SK-N-SH (cell line): Measurements from ENCODE around the gene PPP2R5B. TPM values are rescaled to one million over a fixed set of nuclear protein-coding genes. Genes with fewer than 3 reads are reported as not detected.

Source experiments
- CTCF ChIA-PET: fragments of 300-600, 350-600 bp; formaldehyde crosslinking; extraction: SDS; loops from one replicate; lab custom pipeline; 2021; lab: Yijun Ruan, JAX
- POLR2A ChIA-PET: fragments of 350-600 bp; sonication (Branson Sonifier 250); formaldehyde crosslinking; extraction: SDS; loops from one replicate; lab custom pipeline; 2020; ENCODE audit warnings: antibody characterized with exemption, inconsistent platforms; lab: Yijun Ruan, JAX
- DNase-seq: peaks from one replicate; pipeline ENCODE4 v3.0.0; 2012
- H2AFZ ChIP-seq: fragments of 200-600 bp; sonication (generic); 2 replicates; pipeline ENCODE4 v1.8.1; 2016; ENCODE audit warnings: antibody characterized with exemption, mild to moderate bottlenecking, low read depth
- H3F3A ChIP-seq: fragments of 200-600 bp; sonication (generic); replicated peaks from 2 replicates; pipeline ENCODE3; 2016; ENCODE audit warnings: antibody characterized with exemption, mild to moderate bottlenecking; ENCODE audit not compliant: insufficient read depth
- H3K27ac ChIP-seq, 2 experiments: fragments of 200-500 bp in 1 of 2; fragments of 200-600 bp in 1 of 2; sonication (Bioruptor generic) in 1 of 2; sonication (generic), shearing (Covaris generic) in 1 of 2; 2 replicates each; pipeline versions ENCODE4 v1.5.1 to v1.6.1; 2014 to 2016; ENCODE audit warnings: low read depth in 2 of 2, inconsistent platforms in 1 of 2, low read length in 1 of 2, mild to moderate bottlenecking in 1 of 2, mixed read lengths in 1 of 2
- H3K27me3 ChIP-seq: fragments of 200-600 bp; sonication (generic), shearing (Covaris generic); 2 replicates; pipeline ENCODE4 v1.6.1; 2016; ENCODE audit warnings: mixed run types; ENCODE audit not compliant: insufficient read depth
- H3K36me3 ChIP-seq, 2 experiments: fragments of 200-500 bp in 1 of 2; fragments of 200-600 bp in 1 of 2; sonication (Bioruptor generic) in 1 of 2; sonication (generic) in 1 of 2; replicated peaks in 1 of 2; 2 replicates each; pipeline versions ENCODE3 to v1.5.1; 2014 to 2016; ENCODE audit warnings: low read length in 1 of 2, mild to moderate bottlenecking in 1 of 2; ENCODE audit not compliant: insufficient read depth in 2 of 2, control insufficient read depth in 1 of 2
- H3K4me1 ChIP-seq, 2 experiments: fragments of 200-500 bp in 1 of 2; fragments of 200-600 bp in 1 of 2; sonication (Bioruptor generic) in 1 of 2; sonication (generic), shearing (Covaris generic) in 1 of 2; 2 replicates each; pipeline versions ENCODE4 v1.5.1 to v1.6.1; 2014 to 2016; ENCODE audit warnings: low read depth in 1 of 2, low read length in 1 of 2, mixed run types in 1 of 2; ENCODE audit not compliant: insufficient read depth in 2 of 2, control insufficient read depth in 1 of 2
- H3K4me2 ChIP-seq: fragments of 200-600 bp; sonication (generic), shearing (Covaris generic); 2 replicates; pipeline ENCODE4 v1.6.1; 2017; ENCODE audit warnings: mixed run types
- H3K4me3 ChIP-seq, 2 experiments: fragments of 200-500 bp in 1 of 2; fragments of 200-600 bp in 1 of 2; sonication (Bioruptor generic) in 1 of 2; sonication (generic), shearing (Covaris generic) in 1 of 2; 2 replicates each; pipeline versions ENCODE4 v1.5.1 to v1.8.1; 2014 to 2016; ENCODE audit warnings: low read depth in 2 of 2, inconsistent platforms in 1 of 2, low read length in 1 of 2, mild to moderate bottlenecking in 1 of 2, mixed read lengths in 1 of 2, moderate library complexity in 1 of 2
- H3K79me2 ChIP-seq: fragments of 200-600 bp; sonication (generic); 2 replicates; pipeline ENCODE4 v1.8.1; 2017; ENCODE audit warnings: mild to moderate bottlenecking; ENCODE audit not compliant: insufficient read depth
- H3K9ac ChIP-seq: fragments of 200-600 bp; sonication (generic); 2 replicates; pipeline ENCODE4 v1.6.1; 2017; ENCODE audit warnings: mixed run types
- H3K9me2 ChIP-seq: fragments of 200-600 bp; sonication (generic); 2 replicates; pipeline ENCODE4 v1.6.1; 2017; ENCODE audit warnings: mixed run types
- H3K9me3 ChIP-seq: fragments of 200-600 bp; sonication (generic); 2 replicates; pipeline ENCODE4 v1.6.1; 2017; ENCODE audit warnings: mixed run types, mild to moderate bottlenecking, moderate library complexity
- H4K20me1 ChIP-seq: fragments of 200-600 bp; sonication (generic); 2 replicates; pipeline ENCODE4 v1.6.1; 2017; ENCODE audit warnings: mild to moderate bottlenecking, mixed run types; ENCODE audit not compliant: insufficient read depth
- CHD2 ChIP-seq: fragments of 150-350 bp; IDR thresholded peaks from 2 replicates; pipeline ENCODE4 v1.6.1; 2018; ENCODE audit warnings: low read length; ENCODE audit not compliant: partially characterized antibody
- ELF1 ChIP-seq: IDR thresholded peaks from 2 replicates; pipeline ENCODE4 v1.4.0; 2012
- EP300 ChIP-seq, 2 experiments: IDR thresholded peaks; 2 replicates each; pipeline versions ENCODE4 v1.4.0 to v1.6.1; 2012; ENCODE audit warnings: borderline replicate concordance in 1 of 2, low read depth in 1 of 2, low read length in 1 of 2
- EZH2phosphoT487 ChIP-seq: fragments of 200-600 bp; sonication (generic); IDR thresholded peaks from 2 replicates; pipeline ENCODE4 v1.6.1; 2017; ENCODE audit warnings: low read depth, mixed run types, mild to moderate bottlenecking, antibody characterized with exemption, moderate library complexity, borderline replicate concordance
- FOXJ3 ChIP-seq: sonication (generic); formaldehyde crosslinking; IDR thresholded peaks from 2 replicates; pipeline ENCODE4 v1.5.1; 2020; ENCODE audit warnings: mild to moderate bottlenecking, missing genetic modification reagents
- FOXM1 ChIP-seq: IDR thresholded peaks from 2 replicates; pipeline ENCODE4 v1.4.0; 2012; ENCODE audit warnings: low read depth, mild to moderate bottlenecking
- GABPA ChIP-seq: IDR thresholded peaks from 2 replicates; pipeline ENCODE4 v1.4.0; 2012; ENCODE audit warnings: low read depth, mild to moderate bottlenecking
- MXI1 ChIP-seq: IDR thresholded peaks from 2 replicates; pipeline ENCODE4 v1.6.1; 2012; ENCODE audit warnings: mild to moderate bottlenecking, low read depth, low read length, improper control_type of control experiment
- NFIC ChIP-seq: IDR thresholded peaks from 2 replicates; pipeline ENCODE4 v1.4.0; 2012; ENCODE audit warnings: borderline replicate concordance
- NRF1 ChIP-seq: IDR thresholded peaks from 2 replicates; pipeline ENCODE4 v1.6.1; 2012; ENCODE audit warnings: low read depth, mild to moderate bottlenecking, low read length
- POLR2AphosphoS5 ChIP-seq: IDR thresholded peaks from 2 replicates; pipeline ENCODE4 v1.6.1; 2012; ENCODE audit warnings: low read depth, low read length
- RCOR1 ChIP-seq: fragments of 150-350 bp; IDR thresholded peaks from 2 replicates; pipeline ENCODE4 v1.6.1; 2017; ENCODE audit warnings: antibody characterized with exemption, low read length
- RXRA ChIP-seq: IDR thresholded peaks from 2 replicates; pipeline ENCODE4 v1.4.0; 2012; ENCODE audit warnings: low read depth, mild to moderate bottlenecking, borderline replicate concordance
- TEAD4 ChIP-seq: IDR thresholded peaks from 2 replicates; pipeline ENCODE4 v1.4.0; 2012; ENCODE audit warnings: mild to moderate bottlenecking, borderline replicate concordance; ENCODE audit not compliant: insufficient read depth
- WGBS: methylation state at CpG from one replicate; pipeline ENCODE4 v1.1.6; 2017; ENCODE audit warnings: low lambda C conversion rate; 5-methylcytosine and 5-hydroxymethylcytosine counted together
- polyA plus RNA-seq, 3 experiments: library from polyadenylated mRNA; depleted of rRNA; stranded (reverse); fragments of >200 nt; gene quantifications; 2 replicates each; pipeline ENCODE4 v1.2.3, GENCODE V29; 2012
- TF ChIP-seq, protein P1 (sequence below): fragments of 150-350 bp; IDR thresholded peaks from 2 replicates; pipeline ENCODE4 v1.6.1; 2017; ENCODE audit warnings: antibody characterized with exemption, low read length, low read depth, borderline replicate concordance
- TF ChIP-seq, protein P2 (sequence below): IDR thresholded peaks from 2 replicates; pipeline ENCODE4 v1.4.0; 2012; ENCODE audit warnings: low read depth, borderline replicate concordance
- TF ChIP-seq, protein P3 (sequence below): fragments of 200-600 bp; sonication (generic); IDR thresholded peaks from 2 replicates; pipeline ENCODE4 v1.6.1; 2017; ENCODE audit warnings: antibody characterized with exemption, mild to moderate bottlenecking, moderate library complexity

The PPP2R5B gene
- polyA plus RNA-seq, 1 of the 3 experiments (the other 2 are of a cell fraction) = 15.1 TPM

DNA sequence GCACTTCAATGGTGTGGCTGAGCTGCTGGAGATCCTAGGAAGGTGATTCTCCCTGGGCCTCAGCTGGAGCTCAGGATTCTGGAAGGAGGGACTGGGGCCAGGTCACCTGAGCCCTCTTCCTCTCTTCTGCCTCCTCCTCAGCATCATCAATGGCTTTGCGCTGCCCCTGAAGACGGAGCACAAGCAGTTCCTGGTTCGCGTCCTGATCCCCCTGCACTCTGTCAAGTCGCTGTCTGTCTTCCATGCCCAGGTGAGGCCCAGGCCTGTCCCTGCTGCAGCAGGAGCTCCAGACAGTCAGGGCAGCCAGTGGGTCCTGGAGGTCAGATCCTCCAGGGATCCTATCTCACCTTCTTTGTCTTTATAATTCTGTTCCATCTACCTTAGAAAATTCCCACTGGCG is 5.9 kb downstream of the PPP2R5B start:
- no peak for TF ChIP-seq EZH2phosphoT487
- 98% methylated on average over 6 of the region's 6 CpGs for WGBS
- CTCF ChIA-PET = interaction anchor here (0.6 to 0.9 kb wide), 2 partner anchors 21 to 36 kb away, joined by 3 read pairs; no protein-coding TSS in a partner anchor
- Histone ChIP-seq H3K4me3 (no peak overlapping the region), H3K4me1 (peaks cover 0 to 16% of the 10 kb centered on the region in 2 experiments; a peak in 1 of 4 replicates), H4K20me1 (no peaks in the 10 kb centered on the region), H3K27me3 (no peaks in the 10 kb centered on the region), H3K79me2 (peaks cover 4% of the 10 kb centered on the region; the same call in 1 of the 2 replicates), H2AFZ (no peak overlapping the region), H3K4me2 (no peak overlapping the region), H3K27ac (no peak overlapping the region), H3K9me2 (no peaks in the 10 kb centered on the region), H3K9me3 (no peaks in the 10 kb centered on the region), H3F3A (no peaks in the 10 kb centered on the region), H3K9ac (no peak overlapping the region), H3K36me3 (peaks cover 11 to 44% of the 10 kb centered on the region in 2 experiments)
- no peak for DNase-seq
- POLR2A ChIA-PET = no interaction called here

DNA sequence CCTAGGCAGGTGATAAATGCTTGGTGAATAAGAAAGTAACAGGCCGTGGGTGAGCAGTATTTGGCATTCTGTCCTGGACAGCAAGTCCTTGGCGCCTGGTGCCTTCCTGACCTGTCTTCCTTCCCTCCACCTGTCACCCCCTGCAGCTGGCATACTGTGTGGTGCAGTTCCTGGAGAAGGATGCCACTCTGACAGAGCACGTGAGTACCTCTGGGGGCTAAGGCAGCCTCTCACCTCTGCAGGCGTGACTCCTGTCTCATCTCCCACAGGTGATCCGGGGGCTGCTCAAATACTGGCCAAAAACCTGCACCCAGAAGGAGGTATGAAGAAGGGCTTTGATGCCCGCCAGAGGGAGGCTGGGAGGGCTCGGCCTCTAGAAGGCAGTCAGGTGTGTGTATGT is 6.8 kb downstream of the PPP2R5B start:
- no peaks in the 10 kb centered on the region for H4K20me1 ChIP-seq

More for the DNA sequence above, 6.8 kb downstream of the PPP2R5B start:
- TF ChIP-seq ELF1 (no peak), GABPA (no peak), TEAD4 (no peak), CHD2 (no peak), RXRA (no peak), NRF1 (no peak), MXI1 (no peak), POLR2AphosphoS5 (no peak), NFIC (no peak), FOXJ3 (CRISPR knock-in tag) (no peak), EP300 (IDR thresholded peaks at IDR 0.05; ENCODE audit: borderline replicate concordance in 1 of 2, low read depth in 1 of 2, low read length in 1 of 2) (no peak), RCOR1 (no peak), FOXM1 (no peak)
- TF ChIP-seq, protein P1, sequence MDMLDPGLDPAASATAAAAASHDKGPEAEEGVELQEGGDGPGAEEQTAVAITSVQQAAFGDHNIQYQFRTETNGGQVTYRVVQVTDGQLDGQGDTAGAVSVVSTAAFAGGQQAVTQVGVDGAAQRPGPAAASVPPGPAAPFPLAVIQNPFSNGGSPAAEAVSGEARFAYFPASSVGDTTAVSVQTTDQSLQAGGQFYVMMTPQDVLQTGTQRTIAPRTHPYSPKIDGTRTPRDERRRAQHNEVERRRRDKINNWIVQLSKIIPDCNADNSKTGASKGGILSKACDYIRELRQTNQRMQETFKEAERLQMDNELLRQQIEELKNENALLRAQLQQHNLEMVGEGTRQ = no peak
- TF ChIP-seq, protein P2, sequence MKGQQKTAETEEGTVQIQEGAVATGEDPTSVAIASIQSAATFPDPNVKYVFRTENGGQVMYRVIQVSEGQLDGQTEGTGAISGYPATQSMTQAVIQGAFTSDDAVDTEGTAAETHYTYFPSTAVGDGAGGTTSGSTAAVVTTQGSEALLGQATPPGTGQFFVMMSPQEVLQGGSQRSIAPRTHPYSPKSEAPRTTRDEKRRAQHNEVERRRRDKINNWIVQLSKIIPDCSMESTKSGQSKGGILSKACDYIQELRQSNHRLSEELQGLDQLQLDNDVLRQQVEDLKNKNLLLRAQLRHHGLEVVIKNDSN = no peak
- TF ChIP-seq, protein P3, sequence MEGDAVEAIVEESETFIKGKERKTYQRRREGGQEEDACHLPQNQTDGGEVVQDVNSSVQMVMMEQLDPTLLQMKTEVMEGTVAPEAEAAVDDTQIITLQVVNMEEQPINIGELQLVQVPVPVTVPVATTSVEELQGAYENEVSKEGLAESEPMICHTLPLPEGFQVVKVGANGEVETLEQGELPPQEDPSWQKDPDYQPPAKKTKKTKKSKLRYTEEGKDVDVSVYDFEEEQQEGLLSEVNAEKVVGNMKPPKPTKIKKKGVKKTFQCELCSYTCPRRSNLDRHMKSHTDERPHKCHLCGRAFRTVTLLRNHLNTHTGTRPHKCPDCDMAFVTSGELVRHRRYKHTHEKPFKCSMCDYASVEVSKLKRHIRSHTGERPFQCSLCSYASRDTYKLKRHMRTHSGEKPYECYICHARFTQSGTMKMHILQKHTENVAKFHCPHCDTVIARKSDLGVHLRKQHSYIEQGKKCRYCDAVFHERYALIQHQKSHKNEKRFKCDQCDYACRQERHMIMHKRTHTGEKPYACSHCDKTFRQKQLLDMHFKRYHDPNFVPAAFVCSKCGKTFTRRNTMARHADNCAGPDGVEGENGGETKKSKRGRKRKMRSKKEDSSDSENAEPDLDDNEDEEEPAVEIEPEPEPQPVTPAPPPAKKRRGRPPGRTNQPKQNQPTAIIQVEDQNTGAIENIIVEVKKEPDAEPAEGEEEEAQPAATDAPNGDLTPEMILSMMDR = no peak
- TF ChIP-seq, all 33 proteins: peak for 0
- Histone ChIP-seq H2AFZ (no peak overlapping the region), H3K27ac (no peak overlapping the region), H3K9ac (no peak overlapping the region), H3F3A (no peaks in the 10 kb centered on the region), H3K4me3 (no peak overlapping the region), H3K9me2 (no peaks in the 10 kb centered on the region), H3K27me3 (no peaks in the 10 kb centered on the region), H3K9me3 (no peaks in the 10 kb centered on the region), H3K36me3 (peaks cover 11 to 44% of the 10 kb centered on the region in 2 experiments), H3K4me2 (no peak overlapping the region), H3K79me2 (no peaks in the 10 kb centered on the region), H3K4me1 (peaks cover 0 to 7% of the 10 kb centered on the region in 2 experiments; a peak in 1 of 4 replicates)
- 92% methylated on average over 6 of the region's 7 CpGs for WGBS
- DNase-seq = no peak
- POLR2A ChIA-PET = no interaction called here
- CTCF ChIA-PET = no interaction called here
